ENCODE measurements around the gene SETMAR. TPM values are rescaled to one million over a fixed set of nuclear protein-coding genes. Genes with fewer than 3 reads are reported as not detected.

The SETMAR gene
- polyA plus RNA-seq, 3 donors: 3.1 to 7.2 (median 3.5) TPM

DNA sequence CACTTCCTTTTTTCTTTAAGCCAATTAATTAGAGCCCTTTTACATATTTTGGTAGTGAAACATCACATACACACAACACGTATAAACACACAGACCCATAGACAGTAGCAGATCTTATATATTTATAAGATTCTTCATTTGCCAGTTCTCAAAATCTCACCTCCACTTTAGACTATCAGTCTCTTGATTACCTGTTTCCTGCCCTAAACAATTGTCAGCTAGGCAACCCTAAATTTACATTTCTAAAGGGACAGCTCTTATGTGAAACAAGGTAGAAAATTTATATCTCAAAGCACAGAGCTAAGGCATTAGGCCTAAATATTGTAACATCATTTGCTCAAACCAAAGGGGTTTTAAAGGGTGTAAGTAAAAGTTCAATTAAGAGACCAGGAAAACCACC is 28.9 kb downstream of the SETMAR start:
- no peak for TF ChIP-seq CTCF (IDR thresholded peaks at IDR 0.05)
- H3K4me1 ChIP-seq (ENCODE audit: control insufficient read depth in 1 of 2, insufficient read depth in 2 of 2, low read length in 2 of 2): no peaks in the 10 kb centered on the region
- Mint-ChIP-seq H3K27ac (no peak overlapping the region), H3K4me1 (no peaks in the 10 kb centered on the region), H3K9me3 (peaks cover 18 to 33% (median 25%) of the 10 kb centered on the region in 7 donors), H3K4me3 (no peak overlapping the region), H3K27me3 (ENCODE audit: low read depth in 3 of 3) (no peaks in the 10 kb centered on the region), H3K36me3 (peaks cover 15 to 21% of the 10 kb centered on the region in 2 donors)
- H3K79me2 ChIP-seq (ENCODE audit: insufficient read depth, low read length): no peaks in the 10 kb centered on the region
- no peaks in the 10 kb centered on the region for H3K36me3 ChIP-seq (replicated peaks in 1 of 2; ENCODE audit: control insufficient read depth in 1 of 2, insufficient read depth in 2 of 2, low read length in 2 of 2)
- H3K27ac ChIP-seq (ENCODE audit: low read depth in 1 of 2, low read length in 2 of 2): no peak overlapping the region
- H3K9me3 ChIP-seq (replicated peaks in 1 of 2; ENCODE audit: control insufficient read depth in 1 of 2, insufficient read depth in 1 of 2, low read length in 2 of 2): peaks cover 23 to 34% of the 10 kb centered on the region in 2 donors
- H3K4me3 ChIP-seq (replicated peaks in 1 of 3; ENCODE audit: low read depth in 2 of 3, low read length in 3 of 3): no peak overlapping the region
- no peak overlapping the region for H2AFZ ChIP-seq (ENCODE audit: insufficient read depth, low read depth, low read length, poor library complexity, severe bottlenecking)
- intact Hi-C loops (cut with micrococcal nuclease): no loop called here
- DNase-seq: no peak
- H3K9ac ChIP-seq (ENCODE audit: insufficient read depth, low read length, poor library complexity, severe bottlenecking): no peak overlapping the region
- H4K20me1 ChIP-seq (ENCODE audit: insufficient read depth, low read length): no peaks in the 10 kb centered on the region
- no peak overlapping the region for H3K4me2 ChIP-seq (replicated peaks; ENCODE audit: extremely low read depth, low read length, poor library complexity, severe bottlenecking)
- WGBS (ENCODE audit: insufficient coverage): no CpG with 5 or more reads among the region's 1 CpG
- H3K27me3 ChIP-seq (ENCODE audit: control insufficient read depth in 2 of 2, insufficient read depth in 2 of 2, low read length in 2 of 2): no peaks in the 10 kb centered on the region

GRCh38 chr3:4332574-4332973 is 29.4 kb downstream of the SETMAR start:
- H3K9me3 Mint-ChIP-seq: peaks cover 18 to 31% (median 25%) of the 10 kb centered on the region in 7 donors
- intact Hi-C loops (cut with micrococcal nuclease): no loop called here
- no peak overlapping the region for H3K27ac Mint-ChIP-seq
- H3K9ac ChIP-seq (ENCODE audit: insufficient read depth, low read length, poor library complexity, severe bottlenecking): no peak overlapping the region
- H3K4me3 Mint-ChIP-seq: no peak overlapping the region
- no peak overlapping the region for H2AFZ ChIP-seq (ENCODE audit: insufficient read depth, low read depth, low read length, poor library complexity, severe bottlenecking)
- H3K27me3 Mint-ChIP-seq (ENCODE audit: low read depth in 3 of 3): no peaks in the 10 kb centered on the region
- DNase-seq: no peak
- no peak for TF ChIP-seq CTCF (IDR thresholded peaks at IDR 0.05)
- 100% methylated on average over 1 of the region's 3 CpGs for WGBS (ENCODE audit: insufficient coverage)
- no peak overlapping the region for H3K4me2 ChIP-seq (replicated peaks; ENCODE audit: extremely low read depth, low read length, poor library complexity, severe bottlenecking)
- no peaks in the 10 kb centered on the region for H4K20me1 ChIP-seq (ENCODE audit: insufficient read depth, low read length)
- no peaks in the 10 kb centered on the region for H3K36me3 ChIP-seq (replicated peaks in 1 of 2; ENCODE audit: control insufficient read depth in 1 of 2, insufficient read depth in 2 of 2, low read length in 2 of 2)
- no peaks in the 10 kb centered on the region for H3K4me1 Mint-ChIP-seq
- H3K9me3 ChIP-seq (replicated peaks in 1 of 2; ENCODE audit: control insufficient read depth in 1 of 2, insufficient read depth in 1 of 2, low read length in 2 of 2): peaks cover 23 to 29% of the 10 kb centered on the region in 2 donors
- H3K4me1 ChIP-seq (ENCODE audit: control insufficient read depth in 1 of 2, insufficient read depth in 2 of 2, low read length in 2 of 2): no peaks in the 10 kb centered on the region
- H3K36me3 Mint-ChIP-seq: peaks cover 15 to 21% of the 10 kb centered on the region in 2 donors
- H3K27ac ChIP-seq (ENCODE audit: low read depth in 1 of 2, low read length in 2 of 2): no peak overlapping the region
- H3K4me3 ChIP-seq (replicated peaks in 1 of 3; ENCODE audit: low read depth in 2 of 3, low read length in 3 of 3): no peak overlapping the region
- H3K79me2 ChIP-seq (ENCODE audit: insufficient read depth, low read length): no peaks in the 10 kb centered on the region
- no peaks in the 10 kb centered on the region for H3K27me3 ChIP-seq (ENCODE audit: control insufficient read depth in 2 of 2, insufficient read depth in 2 of 2, low read length in 2 of 2)
